Measurements from ENCODE around the gene RALGAPA2. TPM values are rescaled to one million over a fixed set of nuclear protein-coding genes. Genes with fewer than 3 reads are reported as not detected.

The RALGAPA2 gene
- total RNA-seq, 4 donors from 2014 or later = 54.3 to 67.6 (median 60.3) TPM

- no peaks in the 10 kb centered on the region for H3K27me3 ChIP-seq
- H3K4me3 ChIP-seq = no peak overlapping the region
- no peaks in the 10 kb centered on the region for H3K9me3 ChIP-seq
- no peak overlapping the region for H3K27ac ChIP-seq
- no peaks in the 10 kb centered on the region for H3K4me1 ChIP-seq
- peaks cover 0 to 7% (median 0%) of the 10 kb centered on the region in 3 donors for H3K36me3 ChIP-seq
- no peak for TF ChIP-seq POLR2A (IDR thresholded peaks at IDR 0.05)
- no peak for TF ChIP-seq CTCF (IDR thresholded peaks at IDR 0.05)
- DNase-seq = no peak
These were observed 101.3 kb downstream of the RALGAPA2 start for GRCh38 chr20:20611167-20611566.

- TF ChIP-seq POLR2A (IDR thresholded peaks at IDR 0.05) (no peak), CTCF (IDR thresholded peaks at IDR 0.05) (no peak)
- no peak overlapping the region for H3K27ac ChIP-seq
- no peaks in the 10 kb centered on the region for H3K9me3 ChIP-seq
- H3K4me3 ChIP-seq = no peak overlapping the region
- H3K36me3 ChIP-seq = no peaks in the 10 kb centered on the region
- no peaks in the 10 kb centered on the region for H3K4me1 ChIP-seq
- DNase-seq = no peak
- H3K27me3 ChIP-seq = no peaks in the 10 kb centered on the region
These were observed 102.9 kb downstream of the RALGAPA2 start for GRCh38 chr20:20609522-20609921.

- TF ChIP-seq CTCF (IDR thresholded peaks at IDR 0.05) = no peak
- TF ChIP-seq POLR2A (IDR thresholded peaks at IDR 0.05) = no peak
- Histone ChIP-seq H3K4me3 (no peak overlapping the region), H3K27ac (no peak overlapping the region), H3K36me3 (no peaks in the 10 kb centered on the region), H3K27me3 (no peaks in the 10 kb centered on the region), H3K4me1 (no peaks in the 10 kb centered on the region), H3K9me3 (no peaks in the 10 kb centered on the region)
- no peak for DNase-seq
These were observed 103.8 kb downstream of the RALGAPA2 start for GRCh38 chr20:20608641-20609040.

- H3K27ac ChIP-seq = no peak overlapping the region
- H3K36me3 ChIP-seq = no peaks in the 10 kb centered on the region
- no peak overlapping the region for H3K4me3 ChIP-seq
- no peaks in the 10 kb centered on the region for H3K27me3 ChIP-seq
- H3K4me1 ChIP-seq = no peaks in the 10 kb centered on the region
- DNase-seq = no peak
- H3K9me3 ChIP-seq = no peaks in the 10 kb centered on the region
- TF ChIP-seq POLR2A (IDR thresholded peaks at IDR 0.05) = no peak
- no peak for TF ChIP-seq CTCF (IDR thresholded peaks at IDR 0.05)
These were observed 104.4 kb downstream of the RALGAPA2 start for GRCh38 chr20:20608041-20608440.

- TF ChIP-seq CTCF (IDR thresholded peaks at IDR 0.05) = no peak
- TF ChIP-seq POLR2A (IDR thresholded peaks at IDR 0.05) = no peak
- DNase-seq = no peak
- H3K36me3 ChIP-seq = no peaks in the 10 kb centered on the region
- H3K4me3 ChIP-seq = no peak overlapping the region
- H3K4me1 ChIP-seq = no peaks in the 10 kb centered on the region
- no peaks in the 10 kb centered on the region for H3K9me3 ChIP-seq
- no peaks in the 10 kb centered on the region for H3K27me3 ChIP-seq
- no peak overlapping the region for H3K27ac ChIP-seq
These were observed 105.6 kb downstream of the RALGAPA2 start for GRCh38 chr20:20606881-20607280.

GRCh38 chr20:20606050-20606449, 106.4 kb downstream of the RALGAPA2 start:
- H3K9me3 ChIP-seq = no peaks in the 10 kb centered on the region
- H3K4me3 ChIP-seq = no peak overlapping the region
- no peak for TF ChIP-seq CTCF (IDR thresholded peaks at IDR 0.05)
- TF ChIP-seq POLR2A (IDR thresholded peaks at IDR 0.05) = no peak
- peaks cover 0 to 1% (median 0%) of the 10 kb centered on the region in 3 donors for H3K36me3 ChIP-seq
- no peaks in the 10 kb centered on the region for H3K27me3 ChIP-seq
- no peaks in the 10 kb centered on the region for H3K4me1 ChIP-seq
- H3K27ac ChIP-seq = no peak overlapping the region
- DNase-seq = no peak

Measured in Peyer's patch (tissue), 4 donors.